Measurements from ENCODE around the gene SCO2.

The SCO2 gene

DNA sequence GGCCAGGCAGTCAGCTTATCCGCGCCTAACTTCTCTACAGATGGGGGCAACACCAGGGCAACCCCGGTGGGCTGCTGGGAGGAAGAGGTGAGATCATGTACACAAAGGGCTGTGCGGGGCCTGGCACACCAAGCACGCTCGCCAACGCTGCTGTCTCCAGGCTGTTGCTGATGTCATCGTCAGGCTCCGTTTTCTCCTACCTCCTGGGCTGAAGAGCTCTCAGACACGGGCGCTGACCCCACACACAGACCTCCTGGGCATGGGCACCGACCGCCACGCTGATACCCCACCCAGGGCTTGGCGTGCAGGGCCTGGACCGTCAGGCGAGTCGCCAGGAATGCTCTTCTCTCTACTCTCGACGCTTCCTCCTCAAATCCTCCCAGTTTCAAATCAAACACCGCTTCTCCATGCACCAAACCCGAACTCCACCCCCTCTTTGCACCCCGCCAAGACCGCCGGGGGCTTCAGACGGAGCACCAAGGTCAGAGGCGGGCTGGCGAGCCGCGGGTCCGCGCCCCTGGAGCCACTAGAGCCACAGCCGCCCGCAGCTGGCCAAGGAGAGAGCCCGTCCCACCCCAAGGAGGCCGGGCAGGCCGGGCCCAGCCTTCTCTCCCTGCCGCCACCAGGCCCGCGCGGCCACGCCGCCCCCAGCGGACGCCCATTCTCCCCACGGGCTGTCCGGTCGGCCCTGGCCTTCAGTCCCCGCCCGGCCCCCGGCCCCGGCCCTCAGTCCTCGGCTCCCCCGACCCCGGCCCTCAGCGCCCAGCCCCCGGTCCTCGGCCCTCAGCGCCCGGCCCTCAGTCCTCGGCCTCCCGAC is 51.3 kb downstream of the SCO2 start:
- DNase-seq = no peak

All from CD4-positive, alpha-beta T cell treated with Interleukin-4 for 4 hours (primary cell).